ENCODE data around the gene RXRA.

The RXRA gene

GRCh38 chr9:134412298-134412711 lies 86.0 kb downstream of the RXRA start:
- TF ChIP-seq CTCF (IDR thresholded peaks at IDR 0.05) = no peak
- Mint-ChIP-seq H3K36me3 (ENCODE audit: low read depth) (no peaks in the 10 kb centered on the region), H3K27me3 (ENCODE audit: low read depth, poor library complexity) (no peaks in the 10 kb centered on the region), H3K4me3 (no peak overlapping the region), H3K27ac (no peak overlapping the region), H3K9me3 (no peaks in the 10 kb centered on the region), H3K4me1 (peaks cover 39% of the 10 kb centered on the region)
- no peak for DNase-seq

- Mint-ChIP-seq H3K4me1 (peaks cover 39% of the 10 kb centered on the region), H3K27ac (peak overlapping the region; percentile 0), H3K27me3 (ENCODE audit: low read depth, poor library complexity) (no peaks in the 10 kb centered on the region), H3K36me3 (ENCODE audit: low read depth) (no peaks in the 10 kb centered on the region), H3K4me3 (peak overlapping the region; percentile 6), H3K9me3 (no peaks in the 10 kb centered on the region)
- DNase-seq = no peak
- no peak for TF ChIP-seq CTCF (IDR thresholded peaks at IDR 0.05)
Observed at GRCh38 chr9:134413112-134413715, 87.0 kb downstream of the RXRA start.

GRCh38 chr9:134413890-134414623 lies 87.8 kb downstream of the RXRA start:
- Mint-ChIP-seq H3K4me3 (no peak overlapping the region), H3K27ac (no peak overlapping the region), H3K27me3 (ENCODE audit: low read depth, poor library complexity) (no peaks in the 10 kb centered on the region), H3K9me3 (no peaks in the 10 kb centered on the region), H3K4me1 (peaks cover 40% of the 10 kb centered on the region), H3K36me3 (ENCODE audit: low read depth) (no peaks in the 10 kb centered on the region)
- DNase-seq = peak; percentile 55
- TF ChIP-seq CTCF (IDR thresholded peaks at IDR 0.05) = no peak

GRCh38 chr9:134414900-134415425 lies 88.7 kb downstream of the RXRA start:
- no peaks in the 10 kb centered on the region for H3K36me3 Mint-ChIP-seq (ENCODE audit: low read depth)
- no peak overlapping the region for H3K4me3 Mint-ChIP-seq
- H3K9me3 Mint-ChIP-seq = no peaks in the 10 kb centered on the region
- DNase-seq = no peak
- H3K27ac Mint-ChIP-seq = no peak overlapping the region
- no peaks in the 10 kb centered on the region for H3K27me3 Mint-ChIP-seq (ENCODE audit: low read depth, poor library complexity)
- no peak for TF ChIP-seq CTCF (IDR thresholded peaks at IDR 0.05)
- H3K4me1 Mint-ChIP-seq = peaks cover 39% of the 10 kb centered on the region

GRCh38 chr9:134416385-134417015 lies 90.2 kb downstream of the RXRA start:
- H3K27me3 Mint-ChIP-seq (ENCODE audit: low read depth, poor library complexity) = no peaks in the 10 kb centered on the region
- no peak for TF ChIP-seq CTCF (IDR thresholded peaks at IDR 0.05)
- DNase-seq = no peak
- peaks cover 40% of the 10 kb centered on the region for H3K4me1 Mint-ChIP-seq
- no peak overlapping the region for H3K4me3 Mint-ChIP-seq
- H3K27ac Mint-ChIP-seq = no peak overlapping the region
- H3K36me3 Mint-ChIP-seq (ENCODE audit: low read depth) = peaks cover 6% of the 10 kb centered on the region
- H3K9me3 Mint-ChIP-seq = no peaks in the 10 kb centered on the region

All from nephron progenitor cell (in vitro differentiated cells).